ENCODE measurements around the gene CXorf66. TPM values are rescaled to one million over a fixed set of nuclear protein-coding genes. Genes with fewer than 3 reads are reported as not detected.
"Not testable (repeated sequence)": the region's sequence is repeated elsewhere in the genome, so short reads cannot be mapped to it uniquely, and the experiment has no call there.

The CXorf66 gene
- total RNA-seq, 1 donor from 2014 or later: not detected

DNA sequence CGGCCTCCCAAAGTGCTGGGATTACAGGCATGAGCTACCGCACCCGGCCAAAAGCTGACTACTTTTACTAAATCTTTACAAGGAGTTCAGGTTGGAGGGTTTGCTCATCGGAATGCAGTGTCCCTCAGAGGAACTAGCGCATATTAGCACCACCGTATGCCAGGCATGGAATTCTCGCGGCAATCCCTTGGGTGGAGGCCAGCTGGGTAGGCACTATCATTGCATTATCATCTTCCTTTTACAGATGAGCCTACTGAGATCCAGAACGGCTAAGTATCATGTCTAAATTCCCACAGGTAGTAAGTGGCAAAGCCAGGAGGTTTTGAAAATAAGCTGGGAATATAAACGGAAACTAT lies 6.1 kb upstream of the CXorf66 start:
- Histone ChIP-seq H3K4me1 (no peaks in the 10 kb centered on the region), H3K27me3 (no peaks in the 10 kb centered on the region), H3K36me3 (no peaks in the 10 kb centered on the region), H3K4me3 (no peak overlapping the region), H3K9me3 (no peaks in the 10 kb centered on the region), H3K27ac (no peak overlapping the region)
- no peak for ATAC-seq
- no peak for DNase-seq
- intact Hi-C loops (cut with DNase I): no loop called here
- TF ChIP-seq, protein P1, sequence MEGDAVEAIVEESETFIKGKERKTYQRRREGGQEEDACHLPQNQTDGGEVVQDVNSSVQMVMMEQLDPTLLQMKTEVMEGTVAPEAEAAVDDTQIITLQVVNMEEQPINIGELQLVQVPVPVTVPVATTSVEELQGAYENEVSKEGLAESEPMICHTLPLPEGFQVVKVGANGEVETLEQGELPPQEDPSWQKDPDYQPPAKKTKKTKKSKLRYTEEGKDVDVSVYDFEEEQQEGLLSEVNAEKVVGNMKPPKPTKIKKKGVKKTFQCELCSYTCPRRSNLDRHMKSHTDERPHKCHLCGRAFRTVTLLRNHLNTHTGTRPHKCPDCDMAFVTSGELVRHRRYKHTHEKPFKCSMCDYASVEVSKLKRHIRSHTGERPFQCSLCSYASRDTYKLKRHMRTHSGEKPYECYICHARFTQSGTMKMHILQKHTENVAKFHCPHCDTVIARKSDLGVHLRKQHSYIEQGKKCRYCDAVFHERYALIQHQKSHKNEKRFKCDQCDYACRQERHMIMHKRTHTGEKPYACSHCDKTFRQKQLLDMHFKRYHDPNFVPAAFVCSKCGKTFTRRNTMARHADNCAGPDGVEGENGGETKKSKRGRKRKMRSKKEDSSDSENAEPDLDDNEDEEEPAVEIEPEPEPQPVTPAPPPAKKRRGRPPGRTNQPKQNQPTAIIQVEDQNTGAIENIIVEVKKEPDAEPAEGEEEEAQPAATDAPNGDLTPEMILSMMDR (IDR thresholded peaks at IDR 0.05): no peak

DNA sequence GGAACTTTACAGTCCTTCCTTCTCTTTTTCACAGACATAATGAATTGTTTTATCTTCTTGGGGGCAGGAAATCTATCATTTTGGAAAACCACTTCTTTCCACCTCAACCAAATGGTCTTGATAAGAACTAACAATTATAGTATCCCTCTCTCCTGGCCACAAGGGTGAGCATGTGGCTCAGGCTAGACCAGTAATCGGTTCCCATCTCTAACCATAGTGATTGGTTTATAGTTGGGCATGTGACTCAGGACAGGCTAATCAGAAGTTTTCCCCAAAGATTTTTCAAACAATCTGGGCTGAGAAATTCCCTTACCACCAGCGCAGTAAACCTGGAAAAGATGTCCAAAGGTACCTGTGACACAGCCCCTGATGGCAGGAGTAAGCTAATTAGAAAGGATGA lies 4.0 kb upstream of the CXorf66 start:
- no peaks in the 10 kb centered on the region for H3K9me3 ChIP-seq
- no peaks in the 10 kb centered on the region for H3K36me3 ChIP-seq
- no peaks in the 10 kb centered on the region for H3K4me1 ChIP-seq
- H3K27me3 ChIP-seq: no peaks in the 10 kb centered on the region
- no peak overlapping the region for H3K4me3 ChIP-seq
- intact Hi-C loops (cut with DNase I): no loop called here
- TF ChIP-seq, protein P1 (IDR thresholded peaks at IDR 0.05): no peak
- no peak overlapping the region for H3K27ac ChIP-seq
- ATAC-seq: no peak
- no peak for DNase-seq

GRCh38 chrX:139967750-139968149 lies 2.4 kb upstream of the CXorf66 start:
- no peaks in the 10 kb centered on the region for H3K36me3 ChIP-seq
- ATAC-seq (no peak), DNase-seq (no peak)
- no peaks in the 10 kb centered on the region for H3K4me1 ChIP-seq
- H3K9me3 ChIP-seq: no peaks in the 10 kb centered on the region
- no peaks in the 10 kb centered on the region for H3K27me3 ChIP-seq
- H3K4me3 ChIP-seq: no peak overlapping the region
- intact Hi-C loops (cut with DNase I): no loop called here
- TF ChIP-seq, protein P1 (IDR thresholded peaks at IDR 0.05): no peak
- no peak overlapping the region for H3K27ac ChIP-seq

GRCh38 chrX:139967300-139967699 lies 2.0 kb upstream of the CXorf66 start:
- H3K4me3 ChIP-seq: no peak overlapping the region
- no peaks in the 10 kb centered on the region for H3K4me1 ChIP-seq
- H3K27ac ChIP-seq: no peak overlapping the region
- ATAC-seq (no peak), DNase-seq (no peak)
- TF ChIP-seq, protein P1 (IDR thresholded peaks at IDR 0.05): no peak
- intact Hi-C loops (cut with DNase I): no loop called here
- H3K27me3 ChIP-seq: no peaks in the 10 kb centered on the region
- no peaks in the 10 kb centered on the region for H3K9me3 ChIP-seq
- no peaks in the 10 kb centered on the region for H3K36me3 ChIP-seq

- H3K9me3 ChIP-seq: not testable (repeated sequence)
- TF ChIP-seq, protein P1 (IDR thresholded peaks at IDR 0.05): peak; percentile 15
These were observed 838 bp upstream of the CXorf66 start for GRCh38 chrX:139966159-139966558.

DNA sequence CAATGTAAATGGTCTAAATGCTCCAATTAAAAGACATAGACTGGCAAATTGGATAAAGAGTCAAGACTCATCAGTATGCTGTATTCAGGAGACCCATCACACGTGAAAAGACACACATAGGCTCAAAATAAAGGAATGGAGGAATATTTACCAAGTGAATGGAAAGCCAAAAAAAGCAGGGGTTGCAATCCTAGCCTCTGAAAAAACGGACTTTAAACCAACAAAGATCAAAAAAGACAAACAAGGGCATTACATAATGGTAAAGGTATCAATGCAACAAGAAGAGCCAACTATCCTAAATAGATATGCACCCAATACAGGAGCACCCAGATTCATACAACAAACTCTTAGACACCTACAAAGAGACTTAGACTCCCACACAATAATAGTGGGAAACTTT lies 4.2 kb downstream of the CXorf66 start:
- H3K27ac ChIP-seq; ATAC-seq; H3K36me3 ChIP-seq; DNase-seq; H3K27me3 ChIP-seq; H3K4me3 ChIP-seq; intact Hi-C loops (cut with DNase I); H3K9me3 ChIP-seq; H3K4me1 ChIP-seq: not testable (repeated sequence)

More at GRCh38 chrX:139966159-139966558, 838 bp upstream of the CXorf66 start:
- intact Hi-C loops (cut with DNase I); H3K27ac ChIP-seq; H3K36me3 ChIP-seq; H3K4me1 ChIP-seq; H3K4me3 ChIP-seq; DNase-seq; H3K27me3 ChIP-seq; ATAC-seq: not testable (repeated sequence)
